Natural killer cell (primary cell): ENCODE measurements around the gene ZNF277. TPM values are rescaled to one million over a fixed set of nuclear protein-coding genes. Genes with fewer than 3 reads are reported as not detected.
"Not testable (repeated sequence)": the region's sequence is repeated elsewhere in the genome, so short reads cannot be mapped to it uniquely, and the experiment has no call there.

Experiments used
- ATAC-seq, 3 donors: fragments of 150-1000 bp in 2 of 3; fragments of 200-7000 bp in 1 of 3; cut with Tn5 transposase; 1 replicate in 1 of 3; 2 replicates in 2 of 3; pipeline ENCODE4 v1.10.0; 2021; ENCODE audit warnings: mild to moderate bottlenecking in 2 of 3, moderate library complexity in 2 of 3
- DNase-seq, 2 donors: peaks; one replicate each; pipeline versions ENCODE4 v3.0.0 to v3.0.0-alpha.2; 2013 to 2021; ENCODE audit warnings: mixed read lengths in 1 of 2
- H3K27ac ChIP-seq: one replicate; pipeline ENCODE4 v1.5.1; 2013; ENCODE audit warnings: mild to moderate bottlenecking, low read length
- H3K27me3 ChIP-seq: one replicate; pipeline ENCODE4 v1.6.1; 2013; ENCODE audit warnings: low read length; ENCODE audit not compliant: control insufficient read depth, insufficient read depth
- H3K36me3 ChIP-seq: one replicate; pipeline ENCODE4 v1.6.1; 2013; ENCODE audit warnings: low read length; ENCODE audit not compliant: control insufficient read depth, insufficient read depth
- H3K4me1 ChIP-seq: one replicate; pipeline ENCODE4 v1.6.1; 2013; ENCODE audit warnings: low read length; ENCODE audit not compliant: control insufficient read depth, insufficient read depth
- H3K4me3 ChIP-seq: one replicate; pipeline ENCODE4 v1.5.1; 2013; ENCODE audit warnings: low read length
- H3K9me3 ChIP-seq: one replicate; pipeline ENCODE4 v1.6.1; 2013; ENCODE audit warnings: low read length; ENCODE audit not compliant: control insufficient read depth, insufficient read depth
- H3K27ac Mint-ChIP-seq, 2 donors: one replicate each; pipeline ENCODE4 v1.8.0; 2022; ENCODE audit warnings: mild to moderate bottlenecking in 2 of 2, mixed read lengths in 2 of 2, moderate library complexity in 1 of 2
- H3K27me3 Mint-ChIP-seq, 2 donors: one replicate each; pipeline ENCODE4 v1.8.0; 2022; ENCODE audit warnings: low read depth in 2 of 2, mixed read lengths in 2 of 2
- H3K36me3 Mint-ChIP-seq: one replicate; pipeline ENCODE4 v1.8.0; 2022; ENCODE audit warnings: mixed read lengths
- H3K4me1 Mint-ChIP-seq, 2 donors: one replicate each; pipeline ENCODE4 v1.8.0; 2022; ENCODE audit warnings: mixed read lengths in 2 of 2
- H3K4me3 Mint-ChIP-seq: one replicate; pipeline ENCODE4 v1.8.0; 2022; ENCODE audit warnings: mild to moderate bottlenecking, moderate library complexity, mixed read lengths
- H3K9me3 Mint-ChIP-seq, 2 donors: one replicate each; pipeline ENCODE4 v1.8.0; 2022; ENCODE audit warnings: mixed read lengths in 2 of 2
- WGBS: methylation state at CpG from one replicate; pipeline ENCODE4 v1.1.7; 2013; ENCODE audit warnings: missing lambda C conversion rate; ENCODE audit not compliant: insufficient coverage; 5-methylcytosine and 5-hydroxymethylcytosine counted together
- intact Hi-C: fragments of 100-400 bp; cut with micrococcal nuclease; formaldehyde crosslinking; loops from one replicate; pipeline ENCODE4 v1.14.2; 2022
- total RNA-seq, 4 donors: library from RNA; stranded (reverse); fragments of 120-200 nt in 1 of 4; gene quantifications; one replicate each; pipeline versions ENCODE4 v1.2.3 to v1.2.4, GENCODE V29; 2013 to 2022
- TF ChIP-seq, protein P1 (sequence below): fragments of 200-600 bp; IDR thresholded peaks from one replicate; pipeline ENCODE4 v1.8.0; 2022; ENCODE audit warnings: antibody characterized with exemption

The ZNF277 gene
- total RNA-seq, 3 donors from 2014 or later (not counting 1 experiment from before 2014, with no cell fraction given), result 13.0 to 20.8 (median 16.7) TPM

- intact Hi-C loops, result no loop called here
- Histone ChIP-seq H3K4me1 (no peaks in the 10 kb centered on the region), H3K27ac (no peak overlapping the region), H3K27me3 (no peaks in the 10 kb centered on the region), H3K4me3 (no peak overlapping the region), H3K36me3 (no peaks in the 10 kb centered on the region), H3K9me3 (no peaks in the 10 kb centered on the region)
- TF ChIP-seq, protein P1, sequence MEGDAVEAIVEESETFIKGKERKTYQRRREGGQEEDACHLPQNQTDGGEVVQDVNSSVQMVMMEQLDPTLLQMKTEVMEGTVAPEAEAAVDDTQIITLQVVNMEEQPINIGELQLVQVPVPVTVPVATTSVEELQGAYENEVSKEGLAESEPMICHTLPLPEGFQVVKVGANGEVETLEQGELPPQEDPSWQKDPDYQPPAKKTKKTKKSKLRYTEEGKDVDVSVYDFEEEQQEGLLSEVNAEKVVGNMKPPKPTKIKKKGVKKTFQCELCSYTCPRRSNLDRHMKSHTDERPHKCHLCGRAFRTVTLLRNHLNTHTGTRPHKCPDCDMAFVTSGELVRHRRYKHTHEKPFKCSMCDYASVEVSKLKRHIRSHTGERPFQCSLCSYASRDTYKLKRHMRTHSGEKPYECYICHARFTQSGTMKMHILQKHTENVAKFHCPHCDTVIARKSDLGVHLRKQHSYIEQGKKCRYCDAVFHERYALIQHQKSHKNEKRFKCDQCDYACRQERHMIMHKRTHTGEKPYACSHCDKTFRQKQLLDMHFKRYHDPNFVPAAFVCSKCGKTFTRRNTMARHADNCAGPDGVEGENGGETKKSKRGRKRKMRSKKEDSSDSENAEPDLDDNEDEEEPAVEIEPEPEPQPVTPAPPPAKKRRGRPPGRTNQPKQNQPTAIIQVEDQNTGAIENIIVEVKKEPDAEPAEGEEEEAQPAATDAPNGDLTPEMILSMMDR, result no peak
- ATAC-seq (no peak), DNase-seq (no peak)
- no peaks in the 10 kb centered on the region for H3K36me3 Mint-ChIP-seq
- peaks cover 0 to 12% of the 10 kb centered on the region in 2 donors for H3K4me1 Mint-ChIP-seq
- no peak overlapping the region for H3K4me3 Mint-ChIP-seq
- no peaks in the 10 kb centered on the region for H3K9me3 Mint-ChIP-seq
- 91% methylated on average over 1 of the region's 1 CpG for WGBS
- peaks cover 0 to 7% of the 10 kb centered on the region in 2 donors for H3K27me3 Mint-ChIP-seq
- H3K27ac Mint-ChIP-seq, result no peak overlapping the region
Measured at GRCh38 chr7:112386619-112387018, 180.1 kb downstream of the ZNF277 start.

GRCh38 chr7:112390167-112390566 is 183.7 kb downstream of the ZNF277 start:
- no peaks in the 10 kb centered on the region for H3K36me3 ChIP-seq
- Mint-ChIP-seq H3K4me3 (peak overlapping the region; percentile 83), H3K36me3 (no peaks in the 10 kb centered on the region), H3K9me3 (no peaks in the 10 kb centered on the region), H3K27ac (no peak overlapping the region), H3K27me3 (peaks cover 0 to 4% of the 10 kb centered on the region in 2 donors), H3K4me1 (peaks cover 6 to 16% of the 10 kb centered on the region in 2 donors)
- H3K27me3 ChIP-seq, result no peaks in the 10 kb centered on the region
- H3K27ac ChIP-seq, result no peak overlapping the region
- H3K4me3 ChIP-seq, result no peak overlapping the region
- intact Hi-C loops, result no loop called here
- ATAC-seq, result no peak
- no peaks in the 10 kb centered on the region for H3K9me3 ChIP-seq
- WGBS, result 98% methylated on average over 6 of the region's 6 CpGs
- DNase-seq, result no peak
- peaks cover 8% of the 10 kb centered on the region for H3K4me1 ChIP-seq
- TF ChIP-seq, protein P1, result no peak

DNA sequence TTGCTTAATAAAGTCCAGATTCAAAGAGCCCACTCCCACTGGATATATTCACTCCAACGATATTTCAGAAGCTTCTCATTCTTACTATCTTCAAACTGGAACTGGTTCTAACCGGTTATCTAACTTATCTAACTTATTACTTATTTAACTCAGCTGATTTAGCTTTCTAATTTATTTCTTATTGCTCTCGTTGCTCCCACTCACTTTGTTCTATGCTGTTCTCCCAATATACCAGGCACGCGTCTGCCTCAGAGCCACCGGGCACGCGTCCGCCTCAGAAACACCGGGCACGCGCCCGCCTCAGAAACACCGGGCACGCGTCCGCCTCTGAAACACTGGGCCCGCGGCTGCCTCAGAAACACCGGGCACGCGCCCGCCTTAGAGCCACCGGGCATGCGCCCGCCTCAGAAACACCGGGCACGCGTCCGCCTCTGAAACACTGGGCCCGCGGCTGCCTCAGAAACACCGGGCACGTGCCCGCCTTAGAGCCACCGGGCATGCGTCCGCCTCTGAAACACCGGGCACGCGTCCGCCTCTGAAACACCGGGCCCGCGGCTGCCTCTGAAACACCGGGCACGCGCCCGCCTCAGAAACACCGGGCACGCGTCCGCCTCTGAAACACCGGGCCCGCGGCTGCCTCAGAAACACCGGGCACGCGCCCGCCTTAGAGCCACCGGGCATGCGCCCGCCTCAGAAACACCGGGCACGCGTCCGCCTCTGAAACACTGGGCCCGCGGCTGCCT is 184.8 kb downstream of the ZNF277 start:
- H3K9me3 ChIP-seq, ATAC-seq, H3K27me3 Mint-ChIP-seq, H3K9me3 Mint-ChIP-seq, H3K36me3 ChIP-seq, H3K27me3 ChIP-seq, H3K36me3 Mint-ChIP-seq, H3K4me1 ChIP-seq: not testable (repeated sequence)
- Histone ChIP-seq H3K4me3 (peak overlapping the region; percentile 45), H3K27ac (peak overlapping the region; percentile 61)
- Mint-ChIP-seq H3K27ac (peak overlapping the region; percentile 22 to 84), H3K4me3 (peak overlapping the region; percentile 91), H3K4me1 (peaks cover 6 to 16% of the 10 kb centered on the region in 2 donors)
- DNase-seq, result peak; percentile 18 to 70
- WGBS, result 2% methylated on average over 56 of the region's 69 CpGs
- intact Hi-C loops, result loop anchor here (1.0 kb wide), 1 partner anchor 59 kb away; the partner anchor contains the start of gene IFRD1

- ATAC-seq (peak in 2 of 3 donors; percentile 67 to 82), DNase-seq (peak; percentile 59 to 78)
- Histone ChIP-seq H3K4me3 (peak overlapping the region; percentile 45), H3K27ac (peak overlapping the region; percentile 61)
- Mint-ChIP-seq H3K4me3 (peak overlapping the region; percentile 91), H3K27ac (peak overlapping the region; percentile 65 to 76), H3K4me1 (peaks cover 6 to 16% of the 10 kb centered on the region in 2 donors)
- H3K9me3 Mint-ChIP-seq, H3K4me1 ChIP-seq, H3K27me3 Mint-ChIP-seq, H3K9me3 ChIP-seq, H3K27me3 ChIP-seq, H3K36me3 Mint-ChIP-seq, H3K36me3 ChIP-seq: not testable (repeated sequence)
- WGBS, result under 1% methylated on average over 37 of the region's 37 CpGs
- intact Hi-C loops, result loop anchor here (1.0 kb wide), 1 partner anchor 58 kb away; the partner anchor contains the start of gene IFRD1
Measured at GRCh38 chr7:112391841-112392286, 185.4 kb downstream of the ZNF277 start.

Other genes with a start within 250 kb of the ZNF277 start
- 1 to 10 TPM in 1 of 3 donors, under 1 TPM in 2; 0.61 to 2.4 (median 0.89) TPM for gene DOCK4, start 296 bp upstream of the ZNF277 start, total RNA-seq
- gene IFRD1, start 243.8 kb downstream of the ZNF277 start, total RNA-seq, result 100 to 1,000 TPM; 244 to 278 (median 261) TPM